Endothelial cell of umbilical vein (primary cell): ENCODE results near the gene CD109. TPM values are rescaled to one million over a fixed set of nuclear protein-coding genes. Genes with fewer than 3 reads are reported as not detected.

ENCODE experiments used
- BruUV-seq: library from RNA; stranded (reverse); fragments of 400-500 nt; replicated peaks from 2 replicates; lab custom pipeline; 2021; lab: Mats Ljungman, UMichigan
- CTCF ChIA-PET: fragments of 300-600, 350-600 bp; sonication (Branson Sonifier 250); formaldehyde crosslinking; loops from one replicate; lab custom pipeline; 2021; ENCODE audit warnings: antibody characterized with exemption, inconsistent platforms; lab: Charles Lee
- POLR2A ChIA-PET: fragments of 300-600, 350-600 bp; sonication (Branson Sonifier 250); formaldehyde crosslinking; loops from one replicate; lab custom pipeline; 2021; ENCODE audit warnings: antibody characterized with exemption, inconsistent platforms; lab: Charles Lee
- DNase-seq: peaks from one replicate; pipeline ENCODE4 v3.0.0-alpha.2; 2011; ENCODE audit warnings: low read depth, low spot score
- FAIRE-seq: peaks from 2 replicates; lab custom pipeline; 2011; peaks lifted over from hg19 to GRCh38; lab: Jason Lieb, UNC
- H2AFZ ChIP-seq: 2 replicates; pipeline ENCODE4 v1.6.0; 2012; ENCODE audit warnings: low read depth, low read length, control low read depth, inconsistent platforms
- H3K27ac ChIP-seq: 2 replicates; pipeline ENCODE4 v1.5.1; 2011; ENCODE audit warnings: low read depth, mild to moderate bottlenecking, control low read depth, low read length, moderate library complexity; ENCODE audit not compliant: insufficient read depth
- H3K27me3 ChIP-seq, 2 experiments: 2 replicates each; pipeline versions ENCODE4 v1.6.0 to v1.6.1; 2011; ENCODE audit warnings: low read length in 2 of 2, mixed read lengths in 1 of 2; ENCODE audit not compliant: control insufficient read depth in 2 of 2, insufficient read depth in 2 of 2
- H3K36me3 ChIP-seq, 2 experiments: 2 replicates in 1 of 2; 3 replicates in 1 of 2; pipeline ENCODE4 v1.5.1; 2011; ENCODE audit warnings: low read length in 2 of 2, mild to moderate bottlenecking in 1 of 2, moderate library complexity in 1 of 2; ENCODE audit not compliant: control insufficient read depth in 2 of 2, insufficient read depth in 2 of 2; ENCODE audit errors: extremely low read depth in 1 of 2
- H3K4me1 ChIP-seq: 3 replicates; pipeline ENCODE4 v1.5.1; 2011; ENCODE audit warnings: mild to moderate bottlenecking, low read length; ENCODE audit not compliant: control insufficient read depth, insufficient read depth; ENCODE audit errors: extremely low read depth
- H3K4me2 ChIP-seq: 2 replicates; pipeline ENCODE4 v1.6.1; 2011; ENCODE audit warnings: low read length, control low read depth, mixed read lengths; ENCODE audit not compliant: insufficient read depth
- H3K4me3 ChIP-seq, 3 experiments: fragments of 200-600 bp in 1 of 3; sonication (generic), shearing (Covaris generic) in 1 of 3; replicated peaks in 1 of 3; 2 replicates each; pipeline ENCODE4 v1.5.1; 2011 to 2016; ENCODE audit warnings: control low read depth in 3 of 3, low read length in 3 of 3, mild to moderate bottlenecking in 2 of 3, inconsistent platforms in 1 of 3, low read depth in 1 of 3, moderate library complexity in 1 of 3; ENCODE audit not compliant: insufficient read depth in 1 of 3
- H3K79me2 ChIP-seq: 2 replicates; pipeline ENCODE4 v1.6.0; 2012; ENCODE audit warnings: low read length, inconsistent platforms; ENCODE audit not compliant: control insufficient read depth, insufficient read depth
- H3K9ac ChIP-seq: replicated peaks from 2 replicates; pipeline ENCODE3; 2011; ENCODE audit warnings: low read length, control low read depth; ENCODE audit not compliant: insufficient read depth; ENCODE audit errors: extremely low read depth
- H3K9me1 ChIP-seq: replicated peaks from 3 replicates; pipeline ENCODE4 v1.6.0; 2011; ENCODE audit warnings: mild to moderate bottlenecking, low read length; ENCODE audit not compliant: control insufficient read depth, insufficient read depth; ENCODE audit errors: extremely low read depth
- H3K9me3 ChIP-seq: replicated peaks from 2 replicates; pipeline ENCODE4 v1.5.1; 2012; ENCODE audit warnings: low read length, inconsistent platforms; ENCODE audit not compliant: control insufficient read depth, insufficient read depth
- H4K20me1 ChIP-seq: replicated peaks from 2 replicates; pipeline ENCODE3; 2011; ENCODE audit warnings: mild to moderate bottlenecking, low read length; ENCODE audit not compliant: control insufficient read depth, insufficient read depth; ENCODE audit errors: extremely low read depth
- CTCF ChIP-seq, 2 donors: IDR thresholded peaks; 1 replicate in 1 of 2; 2 replicates in 1 of 2; pipeline ENCODE4 v1.5.1; 2011; ENCODE audit warnings: low read length in 2 of 2, mild to moderate bottlenecking in 2 of 2, moderate library complexity in 2 of 2, control low read depth in 1 of 2, inconsistent platforms in 1 of 2, low read depth in 1 of 2; ENCODE audit not compliant: insufficient read depth in 1 of 2; ENCODE audit errors: extremely low read depth in 1 of 2
- EZH2 ChIP-seq: IDR thresholded peaks from 2 replicates; pipeline ENCODE4 v1.6.1; 2012; ENCODE audit warnings: borderline replicate concordance, low read depth, mild to moderate bottlenecking, moderate library complexity, low read length, inconsistent platforms; ENCODE audit not compliant: severe bottlenecking
- FOS ChIP-seq: IDR thresholded peaks from 2 replicates; pipeline ENCODE4 v1.6.1; 2011; ENCODE audit warnings: mild to moderate bottlenecking, low read length, moderate library complexity, borderline replicate concordance; ENCODE audit not compliant: insufficient read depth
- GATA2 ChIP-seq: IDR thresholded peaks from 2 replicates; pipeline ENCODE4 v1.7.0; 2011; ENCODE audit warnings: low read depth, mild to moderate bottlenecking, moderate library complexity, mixed read lengths, low read length; ENCODE audit not compliant: insufficient read length, insufficient read depth
- JUN ChIP-seq: IDR thresholded peaks from 2 replicates; pipeline ENCODE4 v1.6.1; 2011; ENCODE audit warnings: borderline replicate concordance, low read depth; ENCODE audit not compliant: insufficient read length, insufficient read depth
- MAX ChIP-seq: IDR thresholded peaks from 2 replicates; pipeline ENCODE4 v1.6.1; 2011; ENCODE audit not compliant: insufficient read depth, insufficient read length
- MYC ChIP-seq: IDR thresholded peaks from one replicate; pipeline ENCODE4 v1.6.1; 2011; ENCODE audit warnings: mild to moderate bottlenecking, low read depth, low read length
- POLR2A ChIP-seq: IDR thresholded peaks from 2 replicates; pipeline ENCODE4 v1.6.1; 2012; ENCODE audit warnings: low read depth, mild to moderate bottlenecking, control low read depth, low read length
- POLR2AphosphoS5 ChIP-seq: IDR thresholded peaks from 2 replicates; pipeline ENCODE4 v1.6.1; 2012; ENCODE audit warnings: low read depth, mild to moderate bottlenecking, control low read depth, low read length, moderate library complexity; ENCODE audit not compliant: insufficient read depth
- dilution Hi-C: fragments of 300-500 bp; cut with MboI; formaldehyde crosslinking; loops from one replicate; pipeline ENCODE4 v1.15.0; 2019; ENCODE audit warnings: low sequenced_read_pairs; ENCODE audit not compliant: extremely low pct_ligation_motif_present
- intact Hi-C: fragments of 100-400 bp; cut with micrococcal nuclease; formaldehyde crosslinking; loops from one replicate; pipeline ENCODE4 v1.10.0; 2022
- polyA plus RNA-seq, 4 experiments: library from polyadenylated mRNA; depleted of rRNA in 3 of 4; stranded (reverse) in 3 of 4; unstranded in 1 of 4; fragments of >200 nt; gene quantifications; 2 replicates each; pipeline versions ENCODE4 v1.2.1 to v1.2.3, GENCODE V29; 2011 to 2012; ENCODE audit warnings: missing spikeins in 1 of 4
- total RNA-seq: library from RNA; stranded (reverse); gene quantifications from 2 replicates; pipeline ENCODE4 v1.2.3, GENCODE V29; 2021

The CD109 gene
- total and polyA plus RNA-seq, 2 donors (not counting 3 experiments of a cell fraction or from before 2014, with no cell fraction given): 33.9 to 107 TPM

DNA sequence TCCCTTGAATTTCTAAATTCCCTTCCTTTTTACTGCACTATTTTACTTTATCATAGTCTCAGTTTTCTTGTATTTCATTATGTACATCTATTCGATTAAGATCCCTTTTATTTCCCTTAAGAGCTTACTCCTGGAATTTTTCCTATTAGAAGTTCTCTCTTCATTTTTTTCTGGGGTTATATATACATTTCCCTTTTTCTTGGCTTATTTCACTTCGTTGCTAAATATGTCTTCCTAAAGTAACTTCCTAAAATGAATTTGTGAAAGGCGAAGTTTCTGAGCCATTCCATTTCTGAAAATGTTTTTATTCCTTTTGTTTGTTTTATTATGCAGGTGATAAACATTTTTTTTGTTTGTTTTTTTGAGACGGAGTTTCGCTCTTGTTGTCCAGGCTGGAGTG, 5.9 kb upstream of the CD109 start:
- no peaks in the 10 kb centered on the region for H3K79me2 ChIP-seq
- no peak overlapping the region for H2AFZ ChIP-seq
- no peaks in the 10 kb centered on the region for H3K9me3 ChIP-seq
- H3K4me3 ChIP-seq: no peak overlapping the region
- no peaks in the 10 kb centered on the region for H3K36me3 ChIP-seq
- BruUV-seq: no TSS peak
- dilution Hi-C loops: no loop called here
- ChIA-PET CTCF (interaction anchor here (2.4 kb wide), 1 partner anchor 43 kb away, joined by 19 read pairs; no protein-coding TSS in a partner anchor), POLR2A (no interaction called here)
- H3K4me1 ChIP-seq: peaks cover 9% of the 10 kb centered on the region
- H3K9me1 ChIP-seq: no peaks in the 10 kb centered on the region
- no peak overlapping the region for H3K27ac ChIP-seq
- no peak overlapping the region for H3K4me2 ChIP-seq
- H3K27me3 ChIP-seq: no peaks in the 10 kb centered on the region
- no peaks in the 10 kb centered on the region for H4K20me1 ChIP-seq
- intact Hi-C loops: no loop called here
- DNase-seq: no peak
- TF ChIP-seq POLR2A (no peak), MYC (no peak), GATA2 (no peak), JUN (no peak), FOS (no peak), EZH2 (no peak), POLR2AphosphoS5 (no peak), MAX (no peak), CTCF (IDR thresholded peaks at IDR 0.05; ENCODE audit: extremely low read depth in 1 of 2, insufficient read depth in 1 of 2, low read depth in 1 of 2, low read length in 2 of 2) (no peak)
- no peak for FAIRE-seq
- no peak overlapping the region for H3K9ac ChIP-seq
